Measurements from ENCODE around the gene CEP70. TPM values are rescaled to one million over a fixed set of nuclear protein-coding genes. Genes with fewer than 3 reads are reported as not detected.

CEP70 gene
- polyA plus RNA-seq, 1 donor (not counting 4 experiments of a cell fraction or from before 2014, with no cell fraction given), result 11.4 TPM

- H3K27ac ChIP-seq (ENCODE audit: control insufficient read depth, insufficient read depth, low read length), result no peak overlapping the region
- H2AFZ ChIP-seq (ENCODE audit: control insufficient read depth, low read length), result no peak overlapping the region
- H4K20me1 ChIP-seq (ENCODE audit: control insufficient read depth, extremely low read depth, insufficient read depth, low read length), result no peaks in the 10 kb centered on the region
- peaks cover 19% of the 10 kb centered on the region for H3K4me1 ChIP-seq (ENCODE audit: control insufficient read depth, extremely low read depth, insufficient read depth, low read length)
- no peaks in the 10 kb centered on the region for H3K36me3 ChIP-seq (ENCODE audit: control insufficient read depth in 2 of 2, extremely low read depth in 1 of 2, insufficient read depth in 2 of 2, low read length in 2 of 2)
- H3K9me3 ChIP-seq (ENCODE audit: control insufficient read depth, low read depth, low read length), result no peaks in the 10 kb centered on the region
- FAIRE-seq, result no peak
- H3K4me3 ChIP-seq (ENCODE audit: control insufficient read depth in 2 of 3, extremely low read depth in 1 of 3, insufficient read depth in 2 of 3, low read depth in 1 of 3, low read length in 3 of 3), result no peak overlapping the region
- TF ChIP-seq CTCF (optimal IDR thresholded peaks at IDR 0.05 in 1 of 3, IDR thresholded peaks at IDR 0.05 in 1 of 3, conservative IDR thresholded peaks at IDR 0.05 in 1 of 3; ENCODE audit: extremely low read depth in 1 of 3, insufficient read depth in 2 of 3, low read length in 3 of 3), result no peak
- no peak for TF ChIP-seq EZH2 (IDR thresholded peaks at IDR 0.05; ENCODE audit: low read length)
- H3K9me1 ChIP-seq (ENCODE audit: control insufficient read depth, extremely low read depth, insufficient read depth, low read length), result no peaks in the 10 kb centered on the region
- H3K79me2 ChIP-seq (ENCODE audit: control insufficient read depth, insufficient read depth, low read length), result no peaks in the 10 kb centered on the region
- no peak overlapping the region for H3K4me2 ChIP-seq (ENCODE audit: control insufficient read depth, extremely low read depth, insufficient read depth, low read depth, low read length)
- no peak for DNase-seq (ENCODE audit: low read depth, low spot score)
- no peaks in the 10 kb centered on the region for H3K27me3 ChIP-seq (ENCODE audit: control insufficient read depth, extremely low read depth, insufficient read depth, low read length)
- no peak overlapping the region for H3K9ac ChIP-seq (ENCODE audit: control insufficient read depth, extremely low read depth, insufficient read depth, low read length)
- dilution Hi-C loops (cut with MboI; ENCODE audit: extremely low pct_ligation_motif_present, low sequenced_read_pairs), result no loop called here
Measured at GRCh38 chr3:138497851-138498250, 96.2 kb downstream of the CEP70 start.

GRCh38 chr3:138497021-138497420 is 97.0 kb downstream of the CEP70 start:
- Histone ChIP-seq H3K9me1 (ENCODE audit: control insufficient read depth, extremely low read depth, insufficient read depth, low read length) (no peaks in the 10 kb centered on the region), H3K36me3 (ENCODE audit: control insufficient read depth in 2 of 2, extremely low read depth in 1 of 2, insufficient read depth in 2 of 2, low read length in 2 of 2) (no peaks in the 10 kb centered on the region), H3K27me3 (ENCODE audit: control insufficient read depth, extremely low read depth, insufficient read depth, low read length) (no peaks in the 10 kb centered on the region), H2AFZ (ENCODE audit: control insufficient read depth, low read length) (no peak overlapping the region), H3K9me3 (ENCODE audit: control insufficient read depth, low read depth, low read length) (no peaks in the 10 kb centered on the region), H3K4me3 (ENCODE audit: control insufficient read depth in 2 of 3, extremely low read depth in 1 of 3, insufficient read depth in 2 of 3, low read depth in 1 of 3, low read length in 3 of 3) (no peak overlapping the region), H3K79me2 (ENCODE audit: control insufficient read depth, insufficient read depth, low read length) (no peaks in the 10 kb centered on the region), H4K20me1 (ENCODE audit: control insufficient read depth, extremely low read depth, insufficient read depth, low read length) (no peaks in the 10 kb centered on the region), H3K4me1 (ENCODE audit: control insufficient read depth, extremely low read depth, insufficient read depth, low read length) (peaks cover 19% of the 10 kb centered on the region), H3K4me2 (ENCODE audit: control insufficient read depth, extremely low read depth, insufficient read depth, low read depth, low read length) (no peak overlapping the region), H3K27ac (ENCODE audit: control insufficient read depth, insufficient read depth, low read length) (no peak overlapping the region), H3K9ac (ENCODE audit: control insufficient read depth, extremely low read depth, insufficient read depth, low read length) (no peak overlapping the region)
- dilution Hi-C loops (cut with MboI; ENCODE audit: extremely low pct_ligation_motif_present, low sequenced_read_pairs), result no loop called here
- DNase-seq (ENCODE audit: low read depth, low spot score) (no peak), FAIRE-seq (no peak)
- TF ChIP-seq EZH2 (IDR thresholded peaks at IDR 0.05; ENCODE audit: low read length) (no peak), CTCF (optimal IDR thresholded peaks at IDR 0.05 in 1 of 3, IDR thresholded peaks at IDR 0.05 in 1 of 3, conservative IDR thresholded peaks at IDR 0.05 in 1 of 3; ENCODE audit: extremely low read depth in 1 of 3, insufficient read depth in 2 of 3, low read length in 3 of 3) (no peak)
